Right ventricle myocardium inferior (tissue), 1 donor: ENCODE measurements around the gene GDF11. TPM values are rescaled to one million over a fixed set of nuclear protein-coding genes. Genes with fewer than 3 reads are reported as not detected.

Experiments
- ATAC-seq: fragments of 200-7000 bp; cut with Tn5 transposase; one replicate; pipeline ENCODE4 v1.9.1; 2020; ENCODE audit warnings: mild to moderate bottlenecking, moderate library complexity
- DNase-seq: peaks from one replicate; pipeline ENCODE4 v3.0.0; 2021; ENCODE audit errors: missing footprints
- intact Hi-C: fragments of 100-400 bp; cut with DNase I; formaldehyde crosslinking; loops from one replicate; pipeline ENCODE4 v1.11.0; 2022
- total RNA-seq: library from RNA; stranded (reverse); fragmentation: NEBNext Ultra II Directional; extraction: Animal tissue kit (Norgen Biotek cat#: 25700); gene quantifications from one replicate; pipeline ENCODE4 v1.2.1, GENCODE V29; 2021
- donor health status: DM: no; HTN: yes; CAD: no; lungs with severe emphysema.

The GDF11 gene
- total RNA-seq, 1 donor from 2014 or later, result 9.7 TPM

DNA sequence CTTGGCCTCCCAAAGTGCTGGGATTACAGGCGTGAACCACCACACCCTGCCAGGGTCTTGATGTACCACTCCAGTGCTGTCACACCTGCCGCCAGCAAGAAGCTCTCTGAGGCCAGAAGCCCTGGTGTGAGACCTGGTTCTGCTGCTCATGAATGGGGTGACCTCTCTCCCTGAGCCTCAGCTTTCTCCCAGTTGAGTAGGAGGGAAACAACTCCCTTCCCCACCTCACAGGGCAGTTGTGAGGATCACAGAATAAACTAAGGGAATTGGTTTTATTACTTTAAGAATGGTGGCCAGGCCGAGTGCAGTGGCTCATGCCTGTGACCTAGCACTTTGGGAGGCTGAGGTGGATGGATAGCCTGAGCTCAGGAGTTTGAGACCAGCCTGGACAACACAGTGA, 8.3 kb upstream of the GDF11 start:
- no peak for DNase-seq
- ATAC-seq, result no peak
- intact Hi-C loops, result no loop called here

GRCh38 chr12:55736076-55736475, 6.8 kb upstream of the GDF11 start:
- DNase-seq (no peak), ATAC-seq (no peak)
- intact Hi-C loops, result loop anchor here (2.0 to 5.0 kb wide), 3 partner anchors 54 to 74 kb away; a partner anchor contains a TSS

DNA sequence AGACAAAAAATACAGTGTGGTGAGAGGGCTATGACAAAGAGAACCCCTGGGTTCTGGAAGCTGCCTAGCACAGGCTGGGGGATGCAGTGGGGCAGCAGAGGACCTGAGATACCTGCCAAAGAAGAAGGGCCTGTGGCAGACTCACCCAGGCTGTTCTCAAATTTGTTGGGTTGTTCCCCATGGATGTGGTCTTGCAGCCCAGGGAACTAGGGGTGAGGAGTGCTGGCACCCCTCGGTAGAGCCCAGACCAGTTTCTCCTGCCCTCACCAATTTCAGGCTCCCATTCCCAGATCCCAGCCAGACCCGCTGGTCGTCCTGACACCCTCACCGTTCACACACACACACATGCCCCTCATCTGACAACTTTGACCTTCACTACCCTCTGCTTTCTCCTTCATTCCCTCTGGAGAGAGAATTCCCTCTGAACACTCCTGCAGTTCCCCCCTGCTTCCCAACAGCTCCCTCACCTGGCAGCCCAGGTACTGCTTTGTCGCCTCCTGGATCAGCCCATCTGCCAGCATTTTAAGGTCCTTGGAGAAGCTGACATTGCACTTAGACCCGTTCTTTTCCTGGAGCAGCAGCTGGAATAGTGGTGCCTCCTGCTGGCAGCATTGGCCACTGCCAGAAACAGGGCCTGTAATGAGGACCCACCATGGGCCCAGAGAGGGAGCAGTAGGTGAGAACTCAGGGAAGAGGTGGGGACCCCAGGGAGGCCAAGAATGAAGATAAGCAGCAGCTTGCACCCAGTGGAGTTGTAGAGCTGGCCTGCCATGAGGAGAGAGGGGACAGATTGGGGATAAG, 5.9 kb upstream of the GDF11 start:
- intact Hi-C loops, result loop anchor here (2.0 to 5.0 kb wide), 3 partner anchors 55 to 75 kb away; a partner anchor contains a TSS
- peak; percentile 82 for DNase-seq
- ATAC-seq, result peak; percentile 52

- DNase-seq (no peak), ATAC-seq (peak; percentile 3)
- intact Hi-C loops, result loop anchor here (2.0 to 5.0 kb wide), 4 partner anchors 55 to 451 kb away; partner anchors contain the start of gene SMARCC2
These were observed 5.3 kb upstream of the GDF11 start for GRCh38 chr12:55737581-55738122.

DNA sequence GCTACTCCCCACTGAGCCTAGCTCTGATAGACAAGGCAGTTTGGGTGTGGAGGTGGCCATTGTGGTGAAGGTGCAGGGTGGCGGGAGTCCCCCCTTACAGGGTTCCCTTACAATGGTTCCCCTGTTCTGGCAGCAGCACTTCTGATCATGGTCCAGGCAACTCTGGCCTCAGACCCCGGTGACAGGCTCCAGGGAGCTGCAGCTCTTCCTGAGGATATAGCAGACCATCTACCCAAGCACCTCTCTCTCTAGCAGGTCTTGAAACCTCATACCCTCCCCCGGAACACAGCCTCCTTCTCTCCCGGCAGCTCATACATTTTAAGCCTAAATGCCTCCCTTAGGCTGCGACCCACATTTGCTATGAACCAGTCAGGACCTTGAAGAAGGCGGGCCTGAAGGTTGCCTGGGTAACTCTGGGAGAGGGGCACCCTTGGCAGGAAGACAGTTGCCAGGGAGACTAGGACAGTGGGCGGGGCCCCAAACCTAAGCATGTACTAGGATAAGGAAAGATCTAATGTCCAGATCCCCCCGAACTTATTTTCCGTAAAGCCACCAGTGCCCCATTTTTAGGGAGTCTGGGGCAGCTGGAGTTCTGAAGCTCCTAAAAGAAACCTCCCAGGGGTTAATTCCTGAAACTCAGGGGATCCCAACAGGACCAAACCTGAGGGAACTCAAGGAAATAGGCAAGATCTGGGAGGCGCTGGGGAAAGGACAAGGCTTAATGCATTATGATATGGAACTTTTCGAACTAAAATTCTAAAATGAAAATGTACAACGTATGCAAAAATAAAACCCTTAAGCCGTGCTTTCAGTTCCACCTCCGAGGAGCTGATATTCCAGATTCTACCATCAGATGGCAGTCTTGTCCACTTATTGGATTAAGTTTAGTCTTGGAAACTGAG, 4.5 kb upstream of the GDF11 start:
- DNase-seq (peak; percentile 90), ATAC-seq (peak; percentile 82)
- intact Hi-C loops, result loop anchor here (2.0 to 5.0 kb wide), 3 partner anchors 56 to 450 kb away; partner anchors contain the start of gene SMARCC2

DNA sequence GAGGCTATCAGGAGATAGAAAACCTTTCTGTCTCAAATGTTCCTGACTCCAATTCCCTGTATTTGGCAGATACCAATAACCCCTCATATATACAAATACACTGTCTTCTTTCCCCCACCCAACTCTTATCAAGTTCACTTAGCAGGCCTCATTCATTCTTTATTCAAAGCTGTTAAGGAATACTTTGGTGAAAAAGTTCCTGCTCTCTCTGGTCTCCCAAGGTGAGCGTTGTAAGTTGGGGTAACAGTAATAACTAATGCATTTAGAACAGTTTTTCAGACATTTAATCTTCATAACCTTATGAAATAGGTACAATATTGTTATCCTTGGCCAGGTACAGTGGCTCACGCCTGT, 3.9 kb upstream of the GDF11 start:
- intact Hi-C loops, result loop anchor here (2.0 to 5.0 kb wide), 3 partner anchors 57 to 450 kb away; partner anchors contain the start of gene SMARCC2
- ATAC-seq, result no peak
- no peak for DNase-seq

- intact Hi-C loops, result loop anchor here (5.0 kb wide), 1 partner anchor 375 kb away; the partner anchor contains the start of genes RPL41 and ZC3H10
- ATAC-seq, result no peak
- no peak for DNase-seq
These were observed 816 bp upstream of the GDF11 start for GRCh38 chr12:55741931-55742680.

GRCh38 chr12:55743406-55744339, 751 bp downstream of the GDF11 start:
- peak; percentile 14 for ATAC-seq
- peak; percentile 80 for DNase-seq
- intact Hi-C loops, result loop anchor here (5.0 kb wide), 1 partner anchor 374 kb away; the partner anchor contains the start of genes RPL41 and ZC3H10

- DNase-seq (no peak), ATAC-seq (no peak)
- intact Hi-C loops, result loop anchor here (5.0 kb wide), 1 partner anchor 373 kb away; the partner anchor contains the start of genes RPL41 and ZC3H10
These were observed 1.6 kb downstream of the GDF11 start for GRCh38 chr12:55744340-55745030.

- no peak for DNase-seq
- intact Hi-C loops, result no loop called here
- peak; percentile 40 for ATAC-seq
These were observed 2.6 kb downstream of the GDF11 start for GRCh38 chr12:55745361-55746173.

DNA sequence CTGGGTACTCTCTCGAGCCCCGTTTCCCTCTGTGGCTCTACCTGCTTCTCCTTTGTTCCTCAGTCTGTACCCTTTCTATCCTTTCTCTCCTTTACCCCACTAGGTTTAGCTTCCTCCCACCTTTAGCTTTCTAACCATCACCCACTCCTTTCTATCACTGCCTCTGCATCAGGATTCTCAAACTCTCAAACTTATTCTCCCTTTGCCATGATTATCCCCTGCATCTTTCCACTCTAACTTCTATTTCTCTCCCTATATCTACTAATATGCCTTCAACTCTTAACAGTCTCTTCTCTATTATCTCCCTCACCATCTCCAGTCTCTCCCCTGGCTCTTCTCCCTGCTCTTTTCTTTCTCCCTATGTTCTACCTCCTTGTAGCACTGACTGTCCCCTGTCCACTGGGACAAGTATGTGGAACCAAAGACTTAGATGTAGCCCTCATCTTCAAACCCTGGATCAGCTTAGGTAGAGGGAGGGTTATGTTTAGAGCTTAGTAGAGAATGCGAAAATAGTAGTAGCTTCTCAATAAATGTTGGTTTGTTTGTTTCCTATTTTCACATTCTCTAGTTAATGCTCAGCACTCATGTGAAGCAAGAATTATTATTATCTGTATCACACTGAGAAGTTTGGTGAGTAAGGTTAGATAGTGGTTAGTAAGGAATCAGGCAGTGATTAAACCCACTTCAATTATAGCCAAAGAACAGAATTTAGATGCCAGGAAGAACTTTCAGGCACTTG, 3.4 kb downstream of the GDF11 start:
- intact Hi-C loops, result no loop called here

DNA sequence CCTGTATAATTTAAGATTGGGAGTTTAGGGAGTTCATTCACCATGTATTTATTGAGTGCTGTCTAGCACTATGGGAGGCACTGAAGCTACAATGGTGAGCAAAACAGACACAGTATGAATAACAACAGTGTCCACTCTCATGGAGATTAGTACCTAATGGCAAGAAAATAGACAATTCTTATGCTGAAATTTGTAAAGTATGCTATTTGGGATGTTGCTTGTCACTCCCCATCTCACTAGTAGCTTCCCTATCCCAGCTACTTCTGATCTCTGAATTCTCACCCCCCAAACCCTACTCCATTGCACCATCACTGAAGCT, 4.0 kb downstream of the GDF11 start:
- ATAC-seq, result no peak

More for the DNA sequence above, 3.4 kb downstream of the GDF11 start:
- DNase-seq, result no peak
- no peak for ATAC-seq

DNA sequence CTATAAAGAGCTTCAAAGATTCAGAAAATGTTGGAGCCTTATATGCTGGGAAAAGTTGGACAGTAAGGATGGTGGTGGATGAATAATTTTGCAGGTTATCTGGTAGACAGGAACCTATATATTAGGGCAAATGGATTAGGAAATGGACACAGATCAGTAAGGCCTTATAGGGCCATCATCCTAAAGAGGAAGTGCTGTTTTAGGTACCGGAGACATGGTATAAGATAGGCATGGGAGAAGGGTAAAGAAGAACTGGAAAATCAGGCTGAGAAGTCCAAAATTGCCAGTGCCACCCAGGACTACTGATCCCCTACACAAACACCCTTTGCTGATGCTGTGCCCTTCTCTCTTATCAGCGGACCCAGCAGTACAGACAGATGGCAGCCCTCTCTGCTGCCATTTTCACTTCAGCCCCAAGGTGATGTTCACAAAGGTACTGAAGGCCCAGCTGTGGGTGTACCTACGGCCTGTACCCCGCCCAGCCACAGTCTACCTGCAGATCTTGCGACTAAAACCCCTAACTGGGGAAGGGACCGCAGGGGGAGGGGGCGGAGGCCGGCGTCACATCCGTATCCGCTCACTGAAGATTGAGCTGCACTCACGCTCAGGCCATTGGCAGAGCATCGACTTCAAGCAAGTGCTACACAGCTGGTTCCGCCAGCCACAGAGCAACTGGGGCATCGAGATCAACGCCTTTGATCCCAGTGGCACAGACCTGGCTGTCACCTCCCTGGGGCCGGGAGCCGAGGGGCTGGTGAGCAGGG, 5.5 kb downstream of the GDF11 start:
- intact Hi-C loops, result no loop called here
- no peak for DNase-seq
- no peak for ATAC-seq

More for the DNA sequence above, 4.0 kb downstream of the GDF11 start:
- intact Hi-C loops, result no loop called here
- DNase-seq, result no peak

- no peak for ATAC-seq
- intact Hi-C loops, result no loop called here
These were observed 12.3 kb downstream of the GDF11 start for GRCh38 chr12:55755246-55755645.

GRCh38 chr12:55757701-55758100, 14.8 kb downstream of the GDF11 start:
- ATAC-seq (no peak), DNase-seq (no peak)
- intact Hi-C loops, result no loop called here

More at GRCh38 chr12:55755246-55755645, 12.3 kb downstream of the GDF11 start:
- DNase-seq, result no peak
